ENCODE results near the gene IFNL3. TPM values are rescaled to one million over a fixed set of nuclear protein-coding genes. Genes with fewer than 3 reads are reported as not detected.
"Not testable (repeated sequence)": the region's sequence is repeated elsewhere in the genome, so short reads cannot be mapped to it uniquely, and the experiment has no call there.

Gene IFNL3
- polyA plus RNA-seq, 1 donor = not detected

GRCh38 chr19:39238944-39239343, 5.9 kb downstream of the IFNL3 start:
- WGBS (ENCODE audit: insufficient coverage, low lambda C conversion rate) = no CpG with 5 or more reads among the region's 6 CpGs
- Histone ChIP-seq H3K4me3 (ENCODE audit: low read length) (no peak overlapping the region), H3K27ac (ENCODE audit: low read length) (no peak overlapping the region), H3K36me3 (ENCODE audit: control insufficient read depth, insufficient read depth, low read length) (no peaks in the 10 kb centered on the region), H3K9me3 (ENCODE audit: control insufficient read depth, low read depth, low read length) (no peaks in the 10 kb centered on the region), H3K27me3 (ENCODE audit: control insufficient read depth, insufficient read depth, low read length) (peaks cover 14% of the 10 kb centered on the region), H3K4me1 (ENCODE audit: control insufficient read depth, insufficient read depth, low read length) (peaks cover 4% of the 10 kb centered on the region)
- DNase-seq = no peak

- no peak for DNase-seq
- H3K27me3 ChIP-seq (ENCODE audit: control insufficient read depth, insufficient read depth, low read length) = peaks cover 14% of the 10 kb centered on the region
- WGBS (ENCODE audit: insufficient coverage, low lambda C conversion rate) = no CpG with 5 or more reads among the region's 6 CpGs
- H3K9me3 ChIP-seq (ENCODE audit: control insufficient read depth, low read depth, low read length) = no peaks in the 10 kb centered on the region
- no peak overlapping the region for H3K27ac ChIP-seq (ENCODE audit: low read length)
- peaks cover 4% of the 10 kb centered on the region for H3K4me1 ChIP-seq (ENCODE audit: control insufficient read depth, insufficient read depth, low read length)
- H3K36me3 ChIP-seq (ENCODE audit: control insufficient read depth, insufficient read depth, low read length) = no peaks in the 10 kb centered on the region
- no peak overlapping the region for H3K4me3 ChIP-seq (ENCODE audit: low read length)
Measured at GRCh38 chr19:39238209-39238608, 6.6 kb downstream of the IFNL3 start.

- no peaks in the 10 kb centered on the region for H3K9me3 ChIP-seq (ENCODE audit: control insufficient read depth, low read depth, low read length)
- peaks cover 14% of the 10 kb centered on the region for H3K27me3 ChIP-seq (ENCODE audit: control insufficient read depth, insufficient read depth, low read length)
- no peak overlapping the region for H3K4me3 ChIP-seq (ENCODE audit: low read length)
- peak; percentile 73 to 84 for DNase-seq
- no peak overlapping the region for H3K27ac ChIP-seq (ENCODE audit: low read length)
- H3K36me3 ChIP-seq (ENCODE audit: control insufficient read depth, insufficient read depth, low read length) = no peaks in the 10 kb centered on the region
- no CpG with 5 or more reads among the region's 22 CpGs for WGBS (ENCODE audit: insufficient coverage, low lambda C conversion rate)
- H3K4me1 ChIP-seq (ENCODE audit: control insufficient read depth, insufficient read depth, low read length) = peaks cover 4% of the 10 kb centered on the region
Measured at GRCh38 chr19:39237200-39238184, 7.3 kb downstream of the IFNL3 start.

GRCh38 chr19:39236527-39236926, 8.3 kb downstream of the IFNL3 start:
- H3K9me3 ChIP-seq (ENCODE audit: control insufficient read depth, low read depth, low read length) = no peaks in the 10 kb centered on the region
- H3K4me3 ChIP-seq (ENCODE audit: low read length) = no peak overlapping the region
- peaks cover 4% of the 10 kb centered on the region for H3K4me1 ChIP-seq (ENCODE audit: control insufficient read depth, insufficient read depth, low read length)
- no peaks in the 10 kb centered on the region for H3K36me3 ChIP-seq (ENCODE audit: control insufficient read depth, insufficient read depth, low read length)
- H3K27me3 ChIP-seq (ENCODE audit: control insufficient read depth, insufficient read depth, low read length) = peaks cover 11% of the 10 kb centered on the region
- H3K27ac ChIP-seq (ENCODE audit: low read length) = no peak overlapping the region
- no CpG with 5 or more reads among the region's 12 CpGs for WGBS (ENCODE audit: insufficient coverage, low lambda C conversion rate)
- no peak for DNase-seq

- Histone ChIP-seq H3K9me3 (ENCODE audit: control insufficient read depth, low read depth, low read length) (no peaks in the 10 kb centered on the region), H3K4me1 (ENCODE audit: control insufficient read depth, insufficient read depth, low read length) (no peaks in the 10 kb centered on the region), H3K27me3 (ENCODE audit: control insufficient read depth, insufficient read depth, low read length) (peaks cover 8% of the 10 kb centered on the region), H3K4me3 (ENCODE audit: low read length) (no peak overlapping the region), H3K27ac (ENCODE audit: low read length) (no peak overlapping the region), H3K36me3 (ENCODE audit: control insufficient read depth, insufficient read depth, low read length) (no peaks in the 10 kb centered on the region)
- no CpG with 5 or more reads among the region's 5 CpGs for WGBS (ENCODE audit: insufficient coverage, low lambda C conversion rate)
- no peak for DNase-seq
Measured at GRCh38 chr19:39232708-39233107, 12.1 kb downstream of the IFNL3 start.

- Histone ChIP-seq H3K9me3 (ENCODE audit: control insufficient read depth, low read depth, low read length) (no peaks in the 10 kb centered on the region), H3K27me3 (ENCODE audit: control insufficient read depth, insufficient read depth, low read length) (peaks cover 6% of the 10 kb centered on the region), H3K4me3 (ENCODE audit: low read length) (no peak overlapping the region), H3K27ac (ENCODE audit: low read length) (no peak overlapping the region), H3K36me3 (ENCODE audit: control insufficient read depth, insufficient read depth, low read length) (no peaks in the 10 kb centered on the region), H3K4me1 (ENCODE audit: control insufficient read depth, insufficient read depth, low read length) (no peaks in the 10 kb centered on the region)
- DNase-seq = no peak
- WGBS (ENCODE audit: insufficient coverage, low lambda C conversion rate) = no CpG with 5 or more reads among the region's 2 CpGs
Measured at GRCh38 chr19:39230096-39230764, 14.6 kb downstream of the IFNL3 start.

GRCh38 chr19:39224910-39225309, 19.9 kb downstream of the IFNL3 start:
- no peak for DNase-seq
- Histone ChIP-seq H3K4me3 (ENCODE audit: low read length) (no peak overlapping the region), H3K36me3 (ENCODE audit: control insufficient read depth, insufficient read depth, low read length) (no peaks in the 10 kb centered on the region), H3K9me3 (ENCODE audit: control insufficient read depth, low read depth, low read length) (no peaks in the 10 kb centered on the region), H3K4me1 (ENCODE audit: control insufficient read depth, insufficient read depth, low read length) (no peaks in the 10 kb centered on the region), H3K27me3 (ENCODE audit: control insufficient read depth, insufficient read depth, low read length) (peaks cover 4% of the 10 kb centered on the region), H3K27ac (ENCODE audit: low read length) (no peak overlapping the region)
- no CpG with 5 or more reads among the region's 3 CpGs for WGBS (ENCODE audit: insufficient coverage, low lambda C conversion rate)

- H3K27ac ChIP-seq (ENCODE audit: low read length) = no peak overlapping the region
- H3K36me3 ChIP-seq (ENCODE audit: control insufficient read depth, insufficient read depth, low read length) = no peaks in the 10 kb centered on the region
- peaks cover 4% of the 10 kb centered on the region for H3K27me3 ChIP-seq (ENCODE audit: control insufficient read depth, insufficient read depth, low read length)
- H3K4me3 ChIP-seq (ENCODE audit: low read length) = no peak overlapping the region
- H3K4me1 ChIP-seq (ENCODE audit: control insufficient read depth, insufficient read depth, low read length) = no peaks in the 10 kb centered on the region
- H3K9me3 ChIP-seq (ENCODE audit: control insufficient read depth, low read depth, low read length) = no peaks in the 10 kb centered on the region
- WGBS (ENCODE audit: insufficient coverage, low lambda C conversion rate) = 0% methylated on average over 1 of the region's 4 CpGs
- DNase-seq = peak in 1 of 2 donors; percentile 22
Measured at GRCh38 chr19:39223703-39224279, 21.0 kb downstream of the IFNL3 start.

GRCh38 chr19:39219108-39219507, 25.7 kb downstream of the IFNL3 start:
- not testable (repeated sequence) for H3K9me3 ChIP-seq (ENCODE audit: control insufficient read depth, low read depth, low read length); DNase-seq; H3K4me3 ChIP-seq (ENCODE audit: low read length); H3K27me3 ChIP-seq (ENCODE audit: control insufficient read depth, insufficient read depth, low read length); H3K4me1 ChIP-seq (ENCODE audit: control insufficient read depth, insufficient read depth, low read length); H3K27ac ChIP-seq (ENCODE audit: low read length); H3K36me3 ChIP-seq (ENCODE audit: control insufficient read depth, insufficient read depth, low read length)
- WGBS (ENCODE audit: insufficient coverage, low lambda C conversion rate) = no CpG with 5 or more reads among the region's 10 CpGs

GRCh38 chr19:39218230-39219007, 26.4 kb downstream of the IFNL3 start:
- H3K27ac ChIP-seq (ENCODE audit: low read length) = no peak overlapping the region
- DNase-seq = no peak
- H3K9me3 ChIP-seq (ENCODE audit: control insufficient read depth, low read depth, low read length) = peaks cover 3% of the 10 kb centered on the region
- no peak overlapping the region for H3K4me3 ChIP-seq (ENCODE audit: low read length)
- H3K4me1 ChIP-seq (ENCODE audit: control insufficient read depth, insufficient read depth, low read length) = no peaks in the 10 kb centered on the region
- H3K36me3 ChIP-seq (ENCODE audit: control insufficient read depth, insufficient read depth, low read length) = no peaks in the 10 kb centered on the region
- 92% methylated on average over 5 of the region's 15 CpGs for WGBS (ENCODE audit: insufficient coverage, low lambda C conversion rate)
- peaks cover 4% of the 10 kb centered on the region for H3K27me3 ChIP-seq (ENCODE audit: control insufficient read depth, insufficient read depth, low read length)

Measured in large intestine (tissue), 3 donors.